HepG2 (cell line): ENCODE measurements around the gene CENPW. TPM values are rescaled to one million over a fixed set of nuclear protein-coding genes. Genes with fewer than 3 reads are reported as not detected.

ENCODE experiments used
- GMEB2 ChIP-seq: IDR thresholded peaks from 2 replicates; pipeline ENCODE4 v1.6.1; 2016; ENCODE audit warnings: missing biosample characterization, missing genetic modification reagents, low read depth
- NFE2L1 ChIP-seq: sonication (generic); formaldehyde crosslinking; IDR thresholded peaks from 2 replicates; pipeline ENCODE4 v1.4.0; 2020; ENCODE audit warnings: missing genetic modification reagents, mild to moderate bottlenecking, borderline replicate concordance
- PHB2 ChIP-seq: fragments of 450-650 bp; IDR thresholded peaks from 2 replicates; pipeline ENCODE4 v1.6.1; 2018; ENCODE audit not compliant: partially characterized antibody
- PITX1 ChIP-seq: sonication (generic); formaldehyde crosslinking; IDR thresholded peaks from 2 replicates; pipeline ENCODE4 v1.5.1; 2020; ENCODE audit warnings: mild to moderate bottlenecking, missing genetic modification reagents
- TP53 ChIP-seq: sonication (generic); formaldehyde crosslinking; conservative IDR thresholded peaks from 2 replicates; pipeline ENCODE4 v1.4.0; 2020; ENCODE audit warnings: missing genetic modification reagents
- ZNF543 ChIP-seq: sonication (generic); formaldehyde crosslinking; IDR thresholded peaks from 2 replicates; pipeline ENCODE4 v1.4.0; 2020; ENCODE audit warnings: mild to moderate bottlenecking, missing genetic modification reagents
- ZNF777 ChIP-seq: sonication (generic); formaldehyde crosslinking; IDR thresholded peaks from 2 replicates; pipeline ENCODE4 v1.4.0; 2020; ENCODE audit warnings: missing genetic modification reagents
- polyA plus RNA-seq, 8 experiments: library from polyadenylated mRNA; depleted of rRNA in 3 of 8; stranded (reverse) in 7 of 8; unstranded in 1 of 8; fragments of >200 nt; fragmentation: Illumina TruSeq in 4 of 8; extraction: Trizol in 4 of 8; gene quantifications; 2 replicates each; pipeline versions ENCODE4 v1.2.1 to v1.2.3, GENCODE V29; 2011 to 2016; ENCODE audit warnings: low read depth in 4 of 8, missing spikeins in 1 of 8, mixed read lengths in 1 of 8; ENCODE audit not compliant: insufficient read depth in 1 of 8
- total RNA-seq, 5 experiments: library from RNA; depleted of rRNA; stranded (reverse); fragments of >200 nt; fragmentation: Illumina TruSeq; extraction: Trizol; gene quantifications; 2 replicates each; pipeline ENCODE4 v1.2.3, GENCODE V29; 2016; ENCODE audit warnings: low read depth in 1 of 5
- TF ChIP-seq, protein P1 (sequence below): sonication (generic); formaldehyde crosslinking; IDR thresholded peaks from 2 replicates; pipeline ENCODE4 v1.4.0; 2020; ENCODE audit warnings: missing genetic modification reagents
- TF ChIP-seq, protein P2 (sequence below): sonication (generic); formaldehyde crosslinking; IDR thresholded peaks from 2 replicates; pipeline ENCODE4 v1.5.1; 2020; ENCODE audit warnings: missing genetic modification reagents, mild to moderate bottlenecking, borderline replicate concordance
- TF ChIP-seq, protein P3 (sequence below): sonication (generic); formaldehyde crosslinking; IDR thresholded peaks from 2 replicates; pipeline ENCODE4 v1.5.1; 2020; ENCODE audit warnings: mild to moderate bottlenecking, missing genetic modification reagents, moderate library complexity

Gene CENPW
- total and polyA plus RNA-seq, 2 of the 13 experiments (the other 11 are each of a cell fraction or from before 2014, with no cell fraction given) = 8.6 to 94.7 TPM

DNA sequence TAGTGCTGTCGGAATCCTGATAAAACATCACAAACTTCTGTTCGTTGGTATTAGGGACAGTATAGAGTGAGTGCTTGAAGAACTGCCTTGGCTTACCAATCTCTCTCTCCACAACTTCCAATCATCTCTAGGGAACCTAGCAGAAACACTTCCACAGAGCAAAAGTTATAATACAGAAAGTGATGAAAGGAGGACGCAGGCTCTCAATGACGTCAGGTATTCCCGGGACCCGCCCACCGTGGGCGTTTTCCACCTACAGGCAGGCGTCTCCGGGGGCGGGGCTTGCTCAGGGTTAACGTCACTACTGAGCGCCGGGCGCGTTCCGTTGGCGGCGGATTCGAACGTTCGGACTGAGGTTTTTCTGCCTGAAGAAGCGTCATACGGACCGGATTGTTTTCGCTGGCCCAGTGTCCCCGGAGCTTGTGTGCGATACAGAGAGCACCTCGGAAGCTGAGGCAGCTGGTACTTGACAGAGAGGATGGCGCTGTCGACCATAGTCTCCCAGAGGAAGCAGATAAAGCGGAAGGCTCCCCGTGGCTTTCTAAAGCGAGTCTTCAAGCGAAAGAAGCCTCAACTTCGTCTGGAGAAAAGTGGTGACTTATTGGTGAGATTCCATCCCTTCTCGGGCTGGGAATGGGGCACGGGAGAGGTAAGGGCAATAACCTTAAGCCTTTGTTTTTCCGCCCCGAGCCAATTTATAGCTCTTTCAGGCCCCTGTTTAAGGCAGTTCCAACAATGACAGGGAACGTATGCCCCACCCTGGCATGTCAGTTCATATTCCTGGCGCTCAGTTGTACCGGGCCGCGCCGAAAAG is at the start of gene CENPW (continued):
- TF ChIP-seq, protein P1, sequence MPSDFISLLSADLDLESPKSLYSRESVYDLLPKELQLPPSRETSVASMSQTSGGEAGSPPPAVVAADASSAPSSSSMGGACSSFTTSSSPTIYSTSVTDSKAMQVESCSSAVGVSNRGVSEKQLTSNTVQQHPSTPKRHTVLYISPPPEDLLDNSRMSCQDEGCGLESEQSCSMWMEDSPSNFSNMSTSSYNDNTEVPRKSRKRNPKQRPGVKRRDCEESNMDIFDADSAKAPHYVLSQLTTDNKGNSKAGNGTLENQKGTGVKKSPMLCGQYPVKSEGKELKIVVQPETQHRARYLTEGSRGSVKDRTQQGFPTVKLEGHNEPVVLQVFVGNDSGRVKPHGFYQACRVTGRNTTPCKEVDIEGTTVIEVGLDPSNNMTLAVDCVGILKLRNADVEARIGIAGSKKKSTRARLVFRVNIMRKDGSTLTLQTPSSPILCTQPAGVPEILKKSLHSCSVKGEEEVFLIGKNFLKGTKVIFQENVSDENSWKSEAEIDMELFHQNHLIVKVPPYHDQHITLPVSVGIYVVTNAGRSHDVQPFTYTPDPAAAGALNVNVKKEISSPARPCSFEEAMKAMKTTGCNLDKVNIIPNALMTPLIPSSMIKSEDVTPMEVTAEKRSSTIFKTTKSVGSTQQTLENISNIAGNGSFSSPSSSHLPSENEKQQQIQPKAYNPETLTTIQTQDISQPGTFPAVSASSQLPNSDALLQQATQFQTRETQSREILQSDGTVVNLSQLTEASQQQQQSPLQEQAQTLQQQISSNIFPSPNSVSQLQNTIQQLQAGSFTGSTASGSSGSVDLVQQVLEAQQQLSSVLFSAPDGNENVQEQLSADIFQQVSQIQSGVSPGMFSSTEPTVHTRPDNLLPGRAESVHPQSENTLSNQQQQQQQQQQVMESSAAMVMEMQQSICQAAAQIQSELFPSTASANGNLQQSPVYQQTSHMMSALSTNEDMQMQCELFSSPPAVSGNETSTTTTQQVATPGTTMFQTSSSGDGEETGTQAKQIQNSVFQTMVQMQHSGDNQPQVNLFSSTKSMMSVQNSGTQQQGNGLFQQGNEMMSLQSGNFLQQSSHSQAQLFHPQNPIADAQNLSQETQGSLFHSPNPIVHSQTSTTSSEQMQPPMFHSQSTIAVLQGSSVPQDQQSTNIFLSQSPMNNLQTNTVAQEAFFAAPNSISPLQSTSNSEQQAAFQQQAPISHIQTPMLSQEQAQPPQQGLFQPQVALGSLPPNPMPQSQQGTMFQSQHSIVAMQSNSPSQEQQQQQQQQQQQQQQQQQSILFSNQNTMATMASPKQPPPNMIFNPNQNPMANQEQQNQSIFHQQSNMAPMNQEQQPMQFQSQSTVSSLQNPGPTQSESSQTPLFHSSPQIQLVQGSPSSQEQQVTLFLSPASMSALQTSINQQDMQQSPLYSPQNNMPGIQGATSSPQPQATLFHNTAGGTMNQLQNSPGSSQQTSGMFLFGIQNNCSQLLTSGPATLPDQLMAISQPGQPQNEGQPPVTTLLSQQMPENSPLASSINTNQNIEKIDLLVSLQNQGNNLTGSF (CRISPR knock-in tag) = 0 out of 2 replicates have a peak, but pooled peaks have one; percentile 62
- TF ChIP-seq, protein P2, sequence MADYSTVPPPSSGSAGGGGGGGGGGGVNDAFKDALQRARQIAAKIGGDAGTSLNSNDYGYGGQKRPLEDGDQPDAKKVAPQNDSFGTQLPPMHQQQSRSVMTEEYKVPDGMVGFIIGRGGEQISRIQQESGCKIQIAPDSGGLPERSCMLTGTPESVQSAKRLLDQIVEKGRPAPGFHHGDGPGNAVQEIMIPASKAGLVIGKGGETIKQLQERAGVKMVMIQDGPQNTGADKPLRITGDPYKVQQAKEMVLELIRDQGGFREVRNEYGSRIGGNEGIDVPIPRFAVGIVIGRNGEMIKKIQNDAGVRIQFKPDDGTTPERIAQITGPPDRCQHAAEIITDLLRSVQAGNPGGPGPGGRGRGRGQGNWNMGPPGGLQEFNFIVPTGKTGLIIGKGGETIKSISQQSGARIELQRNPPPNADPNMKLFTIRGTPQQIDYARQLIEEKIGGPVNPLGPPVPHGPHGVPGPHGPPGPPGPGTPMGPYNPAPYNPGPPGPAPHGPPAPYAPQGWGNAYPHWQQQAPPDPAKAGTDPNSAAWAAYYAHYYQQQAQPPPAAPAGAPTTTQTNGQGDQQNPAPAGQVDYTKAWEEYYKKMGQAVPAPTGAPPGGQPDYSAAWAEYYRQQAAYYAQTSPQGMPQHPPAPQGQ (CRISPR knock-in tag) = peak; percentile 91; the same call in 1 of the 2 replicates
- TF ChIP-seq ZNF543 (CRISPR knock-in tag) = no peak
- TF ChIP-seq GMEB2 (CRISPR knock-in tag) = peak; percentile 57; the same call in 1 of the 2 replicates
- TF ChIP-seq ZNF777 (CRISPR knock-in tag) = no peak
- TF ChIP-seq, protein P3, sequence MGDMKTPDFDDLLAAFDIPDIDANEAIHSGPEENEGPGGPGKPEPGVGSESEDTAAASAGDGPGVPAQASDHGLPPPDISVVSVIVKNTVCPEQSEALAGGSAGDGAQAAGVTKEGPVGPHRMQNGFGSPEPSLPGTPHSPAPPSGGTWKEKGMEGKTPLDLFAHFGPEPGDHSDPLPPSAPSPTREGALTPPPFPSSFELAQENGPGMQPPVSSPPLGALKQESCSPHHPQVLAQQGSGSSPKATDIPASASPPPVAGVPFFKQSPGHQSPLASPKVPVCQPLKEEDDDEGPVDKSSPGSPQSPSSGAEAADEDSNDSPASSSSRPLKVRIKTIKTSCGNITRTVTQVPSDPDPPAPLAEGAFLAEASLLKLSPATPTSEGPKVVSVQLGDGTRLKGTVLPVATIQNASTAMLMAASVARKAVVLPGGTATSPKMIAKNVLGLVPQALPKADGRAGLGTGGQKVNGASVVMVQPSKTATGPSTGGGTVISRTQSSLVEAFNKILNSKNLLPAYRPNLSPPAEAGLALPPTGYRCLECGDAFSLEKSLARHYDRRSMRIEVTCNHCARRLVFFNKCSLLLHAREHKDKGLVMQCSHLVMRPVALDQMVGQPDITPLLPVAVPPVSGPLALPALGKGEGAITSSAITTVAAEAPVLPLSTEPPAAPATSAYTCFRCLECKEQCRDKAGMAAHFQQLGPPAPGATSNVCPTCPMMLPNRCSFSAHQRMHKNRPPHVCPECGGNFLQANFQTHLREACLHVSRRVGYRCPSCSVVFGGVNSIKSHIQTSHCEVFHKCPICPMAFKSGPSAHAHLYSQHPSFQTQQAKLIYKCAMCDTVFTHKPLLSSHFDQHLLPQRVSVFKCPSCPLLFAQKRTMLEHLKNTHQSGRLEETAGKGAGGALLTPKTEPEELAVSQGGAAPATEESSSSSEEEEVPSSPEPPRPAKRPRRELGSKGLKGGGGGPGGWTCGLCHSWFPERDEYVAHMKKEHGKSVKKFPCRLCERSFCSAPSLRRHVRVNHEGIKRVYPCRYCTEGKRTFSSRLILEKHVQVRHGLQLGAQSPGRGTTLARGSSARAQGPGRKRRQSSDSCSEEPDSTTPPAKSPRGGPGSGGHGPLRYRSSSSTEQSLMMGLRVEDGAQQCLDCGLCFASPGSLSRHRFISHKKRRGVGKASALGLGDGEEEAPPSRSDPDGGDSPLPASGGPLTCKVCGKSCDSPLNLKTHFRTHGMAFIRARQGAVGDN (CRISPR knock-in tag) = peak; percentile 77
- TF ChIP-seq NFE2L1 = no peak
- 0 out of 2 replicates have a peak, but pooled peaks have one; percentile 39 for TF ChIP-seq TP53 (CRISPR knock-in tag)
- TF ChIP-seq PITX1 (CRISPR knock-in tag) = peak; percentile 60; the same call in 1 of the 2 replicates
- TF ChIP-seq PHB2 = no peak
